HG02623 (cell line): ENCODE results near the gene SF3B3.
"Not testable (repeated sequence)": the region's sequence is repeated elsewhere in the genome, so short reads cannot be mapped to it uniquely, and the experiment has no call there.

ENCODE experiments used
- ATAC-seq: cut with Tn5 transposase; IDR thresholded peaks from one replicate; pipeline ENCODE4 v1.9.1; 2021; ENCODE audit warnings: moderate library complexity; ENCODE audit not compliant: unreplicated experiment

SF3B3 gene

DNA sequence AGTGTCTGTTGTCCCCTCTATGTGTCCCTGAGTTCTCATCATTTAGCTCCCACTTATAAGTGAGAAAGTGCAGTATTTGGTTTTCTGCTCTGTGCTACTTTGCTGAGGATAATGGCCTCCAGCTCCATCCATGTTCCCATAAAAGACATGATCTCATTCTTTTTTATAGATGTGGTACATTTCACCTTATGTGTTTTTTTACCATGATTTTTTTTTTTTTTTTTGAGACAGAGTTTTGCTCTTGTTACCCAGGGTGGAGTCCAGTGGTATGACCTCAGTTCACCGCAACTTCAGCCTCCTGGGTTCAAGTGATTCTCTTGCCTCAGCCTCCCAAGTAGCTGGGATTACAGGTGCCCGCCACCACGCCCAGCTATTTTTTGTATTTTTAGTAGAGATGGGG lies 65.8 kb downstream of the SF3B3 start:
- not testable (repeated sequence) for ATAC-seq

DNA sequence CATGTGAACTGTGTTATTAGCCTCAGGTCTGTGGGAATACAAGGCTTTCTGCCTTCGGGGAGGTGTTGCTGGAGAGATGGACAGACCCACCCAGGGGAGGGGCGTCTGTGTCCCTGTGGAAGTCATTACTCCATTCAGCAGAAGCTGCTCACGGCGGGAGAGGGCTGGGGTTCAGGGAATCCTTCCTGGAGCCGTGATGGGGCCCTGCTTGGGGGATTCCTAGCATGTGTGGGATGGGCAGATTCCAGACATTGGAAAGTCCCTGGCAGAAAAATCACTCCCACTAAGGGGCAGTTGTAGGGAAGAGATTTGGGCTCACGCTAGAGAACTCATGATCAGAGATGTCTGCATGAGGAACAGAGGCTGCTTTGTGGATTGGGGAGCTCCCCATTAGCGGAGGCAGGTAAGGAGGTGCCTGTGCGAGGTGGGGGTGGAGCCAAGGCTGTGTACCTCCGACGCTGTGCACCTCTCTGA lies 66.4 kb downstream of the SF3B3 start:
- ATAC-seq = no peak

DNA sequence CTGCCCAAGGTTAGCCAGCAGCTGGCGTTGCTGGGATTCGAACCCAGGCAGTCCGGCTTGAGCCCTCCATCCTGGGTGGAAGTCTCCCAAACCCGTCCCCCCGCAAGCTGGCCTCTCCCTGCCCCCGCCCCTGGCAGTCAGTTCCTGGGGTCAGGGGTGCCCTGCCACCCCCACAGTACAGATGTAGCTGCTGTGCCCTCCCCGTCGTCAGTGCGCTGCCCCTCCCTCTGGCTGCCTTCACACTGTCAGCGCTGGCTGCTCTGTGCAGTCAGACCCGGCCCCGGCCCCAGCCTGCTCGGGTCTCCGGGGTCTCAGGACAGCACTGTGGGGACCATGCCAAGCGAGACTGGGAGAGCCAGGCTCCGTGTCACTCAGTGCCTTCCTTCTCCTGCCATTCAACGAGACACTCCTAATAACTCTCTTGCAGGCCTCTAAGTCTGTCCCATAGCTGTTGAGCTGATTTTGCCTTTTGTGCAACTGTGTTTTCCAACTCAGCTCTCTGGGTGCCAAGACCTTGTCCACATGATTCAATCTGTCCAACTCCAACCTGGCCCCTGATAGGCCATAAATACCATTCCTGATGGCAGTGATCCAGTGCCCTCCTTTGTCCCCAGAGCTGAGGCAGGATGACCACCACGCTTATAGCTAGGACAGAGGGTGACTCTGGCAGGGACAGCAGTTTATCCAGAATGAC lies 67.3 kb downstream of the SF3B3 start:
- ATAC-seq = no peak

DNA sequence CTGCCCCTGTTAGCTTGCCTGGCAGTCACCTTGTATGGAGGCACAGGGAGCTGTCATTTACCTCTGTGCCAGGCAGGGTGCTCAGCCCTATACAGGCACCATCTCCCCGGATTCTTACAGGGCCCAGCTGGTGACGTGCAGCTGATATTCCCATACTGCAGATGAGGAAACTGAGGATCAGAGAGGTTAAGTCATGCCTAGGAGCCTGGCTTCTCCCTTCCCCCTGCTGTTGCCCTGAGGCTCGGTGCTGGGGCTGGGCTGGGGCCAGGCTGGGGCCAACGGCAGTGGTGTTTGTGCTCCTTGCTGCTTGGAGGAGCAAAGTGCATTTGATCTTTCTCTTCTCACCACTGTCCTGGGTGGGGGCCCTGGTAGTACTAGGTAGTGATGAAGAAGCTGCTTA lies 68.0 kb downstream of the SF3B3 start:
- ATAC-seq = no peak

DNA sequence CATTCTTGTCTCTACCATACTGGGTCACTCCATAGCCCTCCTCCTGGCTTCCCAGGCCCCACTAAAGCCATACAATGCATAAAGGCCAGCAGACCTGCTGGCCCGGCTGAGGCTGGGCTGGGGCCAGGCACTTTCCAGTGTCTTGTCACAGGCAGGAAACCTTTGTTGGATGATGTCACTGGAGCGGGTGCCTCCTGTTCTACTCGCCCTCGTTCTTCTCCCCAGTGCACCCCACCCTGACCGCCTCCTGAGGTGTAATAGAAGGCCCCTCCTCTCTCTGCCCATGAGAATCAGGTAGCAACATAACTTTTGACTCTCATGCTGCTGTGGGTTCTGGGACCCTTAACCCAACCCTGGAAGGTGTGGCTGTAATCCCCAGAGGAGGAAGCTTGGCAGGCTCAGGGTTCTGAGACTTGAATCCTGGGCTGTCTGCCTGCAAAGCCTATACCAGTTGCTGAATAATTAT lies 68.5 kb downstream of the SF3B3 start:
- no peak for ATAC-seq

DNA sequence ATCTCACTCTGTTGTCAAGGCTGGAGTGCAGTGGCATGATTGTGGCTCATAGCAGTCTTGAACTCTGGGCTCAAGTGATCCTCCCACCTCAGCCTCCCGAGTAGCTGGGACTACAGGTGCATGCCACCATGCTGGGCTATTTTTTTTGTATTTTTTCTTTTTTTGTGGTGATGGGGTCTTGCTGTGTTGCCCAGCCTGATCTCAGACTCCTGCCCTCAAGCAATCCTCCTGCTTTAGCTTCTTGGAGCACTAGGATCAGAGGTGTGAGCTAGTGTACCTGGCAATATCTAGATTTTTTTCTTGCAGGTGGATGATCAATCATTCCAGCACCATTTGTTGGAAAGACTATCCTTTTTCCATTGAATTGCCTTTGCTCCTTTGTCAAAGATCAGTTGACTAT lies 69.9 kb downstream of the SF3B3 start:
- no peak for ATAC-seq

DNA sequence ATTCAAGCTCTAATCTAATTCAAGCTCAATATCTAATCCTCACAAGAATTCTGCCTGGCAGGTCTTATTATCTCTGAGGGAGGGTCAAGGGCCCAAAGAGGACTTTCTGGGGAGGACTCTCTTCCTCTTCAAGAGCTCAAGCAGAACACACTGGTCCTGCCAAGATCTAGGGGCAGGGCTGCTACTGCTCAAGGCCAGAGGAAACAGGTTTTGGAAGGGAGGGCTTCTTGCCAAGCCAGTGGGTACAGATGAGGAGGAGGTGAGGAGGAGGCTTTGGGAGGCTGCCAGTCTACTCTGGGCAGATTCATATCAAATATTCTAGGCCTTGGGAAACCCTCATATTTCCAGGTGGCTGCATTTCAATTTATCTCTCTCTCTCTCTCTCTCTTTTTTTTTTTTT lies 71.0 kb downstream of the SF3B3 start:
- no peak for ATAC-seq

DNA sequence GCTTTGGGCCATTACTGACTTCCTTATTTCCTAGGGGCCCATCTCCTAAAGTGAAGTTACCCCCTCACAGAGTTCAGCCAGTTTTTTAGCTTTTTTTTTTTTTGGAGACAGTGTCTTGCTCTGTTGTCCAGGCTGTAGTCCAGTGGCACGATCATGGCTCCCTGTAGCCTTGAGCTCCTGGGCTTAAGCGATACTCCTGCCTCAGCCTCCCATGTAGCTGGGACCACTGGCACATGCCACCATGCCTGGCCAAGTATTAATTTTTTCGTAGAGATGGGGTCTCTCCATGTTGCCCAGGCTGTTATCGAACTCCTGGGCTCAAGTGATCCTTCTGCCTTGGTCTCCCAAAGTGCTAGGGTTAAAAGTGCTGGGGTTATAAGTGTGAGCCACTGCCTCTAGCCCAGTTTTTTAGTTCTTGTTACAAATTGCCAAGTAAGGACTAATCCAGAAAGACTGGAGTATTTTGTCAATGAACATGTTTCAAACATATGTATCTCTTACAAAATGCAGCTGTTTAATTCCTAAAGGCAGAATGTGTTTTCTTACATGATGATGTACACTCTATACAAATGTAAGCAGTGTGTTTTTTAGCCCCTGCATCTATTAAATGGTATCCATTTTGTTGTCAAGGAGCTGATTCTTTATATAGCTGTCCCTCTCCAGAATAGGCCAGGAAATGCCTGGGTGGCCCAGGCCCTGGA lies 73.7 kb downstream of the SF3B3 start:
- no peak for ATAC-seq

DNA sequence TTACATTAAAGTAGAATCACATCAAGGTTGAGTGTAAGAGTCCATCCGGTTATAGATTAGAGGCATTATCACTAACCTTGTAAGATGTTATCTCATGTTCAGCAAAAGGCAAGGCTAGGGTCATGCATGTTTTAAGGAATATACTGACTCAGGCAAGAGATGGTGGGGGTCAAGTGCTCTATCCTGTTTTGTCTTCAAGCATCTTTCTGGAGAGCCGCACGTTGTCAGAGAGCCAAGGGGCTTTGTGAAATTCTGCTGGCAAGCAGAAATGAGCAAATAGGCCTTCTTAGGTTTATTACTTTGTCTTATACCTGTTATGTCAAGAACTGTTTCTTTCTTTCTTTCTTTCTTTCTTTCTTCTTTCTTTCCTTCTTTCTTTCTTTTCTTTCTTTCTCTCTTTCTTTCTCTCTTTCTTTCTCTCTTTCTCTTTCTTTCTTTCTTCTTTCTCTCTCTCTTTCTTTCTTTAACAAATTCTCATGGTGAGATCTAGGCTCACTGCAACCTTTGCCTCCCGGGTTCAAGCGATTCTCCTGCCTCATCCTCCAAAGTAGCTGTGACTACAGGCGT lies 75.4 kb downstream of the SF3B3 start:
- ATAC-seq = no peak

DNA sequence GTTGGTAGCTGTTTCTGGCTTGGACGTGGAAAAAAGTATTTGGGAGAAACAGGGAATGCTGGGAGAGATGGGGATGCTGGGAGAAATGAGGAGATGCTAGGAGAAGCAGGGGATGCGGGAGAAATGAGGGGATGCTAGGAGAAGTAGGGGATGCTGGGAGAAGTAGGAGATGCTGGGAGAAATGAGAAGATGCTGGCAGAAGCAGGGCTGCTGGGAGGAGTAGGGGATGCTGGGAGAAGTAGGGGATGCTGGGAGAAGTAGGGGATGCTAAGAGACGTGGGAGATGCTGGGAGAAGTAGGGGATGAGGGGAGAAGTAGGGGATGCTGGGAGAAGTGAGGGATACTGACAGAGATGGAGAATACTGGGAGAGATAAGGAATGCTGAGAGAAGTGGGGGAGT lies 77.1 kb downstream of the SF3B3 start:
- no peak for ATAC-seq

DNA sequence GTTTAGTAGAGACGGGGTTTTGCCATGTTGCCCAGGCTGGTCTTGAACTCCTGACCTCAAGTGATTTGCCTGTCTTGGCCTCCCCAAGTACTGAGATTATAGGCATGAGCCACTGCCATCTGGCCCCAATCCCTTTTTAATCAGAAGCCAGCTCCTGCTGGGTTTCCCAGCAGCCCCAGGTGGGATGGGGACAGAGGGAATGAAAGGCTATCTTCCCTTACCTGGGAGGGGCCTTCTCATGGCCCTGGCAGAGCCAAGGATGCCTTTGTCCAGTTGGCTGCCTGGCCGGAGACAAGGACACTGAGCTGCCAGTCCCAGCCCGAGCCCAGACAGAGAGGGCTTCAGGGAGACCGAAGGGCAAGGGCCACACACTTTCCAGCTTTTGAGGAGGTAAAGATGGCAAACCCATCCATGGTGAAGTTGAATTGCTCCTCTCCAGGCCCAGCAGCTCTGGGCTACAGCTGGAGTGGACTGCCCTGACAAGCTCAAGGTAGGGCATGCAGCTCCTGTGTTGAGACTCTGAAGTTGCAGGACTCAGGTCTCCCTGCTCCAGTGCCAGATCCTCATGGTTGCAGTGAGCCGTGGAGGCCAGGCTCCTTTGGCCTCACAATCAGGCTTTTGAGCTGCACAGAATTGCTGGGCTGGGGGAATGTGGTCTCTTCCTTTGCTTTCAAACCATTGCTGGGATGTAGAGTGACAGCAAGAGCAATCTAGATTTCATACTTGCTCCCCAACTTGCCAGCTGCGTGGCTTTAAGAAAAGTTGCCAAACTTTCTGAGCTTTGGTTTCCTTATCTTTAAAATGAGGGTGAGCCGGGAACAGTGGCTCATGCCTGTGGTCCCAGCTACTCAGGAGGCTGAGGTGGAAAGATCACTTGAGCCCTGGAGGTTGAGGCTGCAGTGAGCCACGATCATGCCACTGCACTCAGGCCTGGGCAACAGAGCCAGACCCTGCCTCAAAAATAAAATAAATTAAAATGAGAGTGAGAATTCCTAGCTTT lies 78.3 kb downstream of the SF3B3 start:
- ATAC-seq = no peak

DNA sequence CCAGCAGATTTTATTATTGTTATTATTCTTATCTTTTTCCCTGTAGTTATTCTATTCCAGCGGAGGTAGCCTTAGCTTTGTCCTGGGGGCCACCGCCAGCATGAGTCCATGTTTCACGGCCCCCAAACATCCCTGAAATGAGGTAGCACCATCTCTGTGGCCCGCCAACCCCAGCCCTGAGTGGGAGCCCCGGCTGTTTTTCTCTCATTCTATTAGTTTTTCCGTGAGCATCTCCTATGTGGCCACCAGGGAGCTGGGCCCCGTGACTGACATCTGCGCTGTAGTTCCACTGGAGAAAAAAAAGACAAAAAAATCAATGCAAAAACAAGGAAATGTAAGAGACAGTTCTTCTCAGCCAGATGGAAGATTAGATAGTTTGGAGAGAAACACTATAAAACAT lies 79.2 kb downstream of the SF3B3 start:
- ATAC-seq = no peak

DNA sequence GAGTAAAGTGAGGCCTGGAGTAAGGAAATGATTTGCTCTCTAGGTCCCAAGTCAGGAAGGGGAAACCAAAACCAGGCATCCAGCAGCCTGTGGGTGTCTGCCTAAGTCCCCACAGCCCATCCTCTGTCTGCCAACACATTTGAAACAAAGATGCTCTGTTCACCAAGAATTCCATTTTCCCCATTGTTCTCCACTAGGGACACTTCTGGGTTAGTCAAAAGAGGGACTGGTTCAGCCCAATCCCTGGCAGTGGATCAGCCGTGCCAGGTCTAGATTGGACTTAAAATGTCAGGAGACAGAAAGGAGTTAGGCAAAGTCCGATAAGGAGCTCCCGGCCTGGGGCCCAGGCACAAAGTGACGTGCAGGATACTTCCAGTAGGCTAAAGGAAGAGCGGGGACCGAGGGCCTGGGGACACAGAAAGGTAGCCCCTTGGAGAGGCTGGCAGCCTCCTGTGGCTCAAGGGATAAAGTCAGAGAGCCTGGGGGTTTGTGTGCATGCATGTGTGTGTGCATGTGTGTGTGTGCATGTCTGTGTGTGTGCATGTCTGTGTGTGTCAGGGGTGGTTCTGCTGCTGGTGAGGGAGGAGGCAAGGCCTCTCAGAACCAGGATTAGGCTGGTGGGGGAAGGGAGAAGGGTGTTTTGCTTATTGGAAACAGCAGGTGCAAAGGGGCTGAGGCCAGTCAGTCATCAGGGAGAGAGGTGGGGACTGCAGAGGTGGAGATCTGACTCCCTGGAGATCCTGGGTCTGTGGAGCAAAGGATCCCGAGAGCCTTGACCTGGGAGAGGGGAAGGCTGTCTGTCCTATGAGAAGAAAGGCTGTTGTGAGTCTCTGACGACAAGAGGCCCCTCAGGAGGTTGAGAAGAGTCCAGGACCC lies 81.0 kb downstream of the SF3B3 start:
- no peak for ATAC-seq

DNA sequence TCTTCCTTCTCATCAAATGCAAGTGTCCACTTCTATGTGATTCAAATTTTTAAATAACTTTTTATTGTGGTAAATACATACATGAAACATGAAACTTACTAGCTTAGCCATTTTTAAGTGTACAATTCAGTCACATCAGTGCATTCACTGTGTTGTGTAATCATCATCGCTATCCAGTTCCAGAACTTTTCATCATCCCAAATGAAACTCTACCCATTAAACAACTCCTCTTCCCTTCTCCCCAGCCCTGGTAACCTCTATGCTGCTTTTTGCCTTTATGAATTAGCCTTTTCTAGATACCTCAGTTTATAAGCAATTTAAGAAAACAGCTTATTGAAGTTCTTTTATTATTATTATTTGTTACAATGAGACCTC lies 81.7 kb downstream of the SF3B3 start:
- ATAC-seq = no peak

DNA sequence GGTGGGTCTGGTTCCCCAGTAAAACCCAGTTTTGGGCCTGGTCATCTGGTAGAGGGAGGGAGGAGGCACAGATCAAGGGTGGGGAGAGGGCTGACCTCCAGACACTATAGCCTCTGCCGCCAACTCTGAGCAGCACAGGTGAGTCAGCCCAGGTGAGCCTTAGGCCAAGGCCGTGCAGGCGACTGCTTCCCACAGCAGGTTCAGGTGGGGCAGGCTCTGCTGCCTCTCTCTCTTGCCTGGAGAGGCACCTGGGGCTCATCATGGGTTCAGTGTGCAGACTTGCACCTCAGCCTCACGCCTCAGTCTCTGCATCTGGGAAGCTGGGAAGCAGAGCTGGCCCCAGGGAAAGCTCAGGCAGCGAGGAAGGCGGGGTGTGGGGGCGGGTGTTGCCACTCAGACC lies 84.9 kb downstream of the SF3B3 start:
- ATAC-seq = no peak

DNA sequence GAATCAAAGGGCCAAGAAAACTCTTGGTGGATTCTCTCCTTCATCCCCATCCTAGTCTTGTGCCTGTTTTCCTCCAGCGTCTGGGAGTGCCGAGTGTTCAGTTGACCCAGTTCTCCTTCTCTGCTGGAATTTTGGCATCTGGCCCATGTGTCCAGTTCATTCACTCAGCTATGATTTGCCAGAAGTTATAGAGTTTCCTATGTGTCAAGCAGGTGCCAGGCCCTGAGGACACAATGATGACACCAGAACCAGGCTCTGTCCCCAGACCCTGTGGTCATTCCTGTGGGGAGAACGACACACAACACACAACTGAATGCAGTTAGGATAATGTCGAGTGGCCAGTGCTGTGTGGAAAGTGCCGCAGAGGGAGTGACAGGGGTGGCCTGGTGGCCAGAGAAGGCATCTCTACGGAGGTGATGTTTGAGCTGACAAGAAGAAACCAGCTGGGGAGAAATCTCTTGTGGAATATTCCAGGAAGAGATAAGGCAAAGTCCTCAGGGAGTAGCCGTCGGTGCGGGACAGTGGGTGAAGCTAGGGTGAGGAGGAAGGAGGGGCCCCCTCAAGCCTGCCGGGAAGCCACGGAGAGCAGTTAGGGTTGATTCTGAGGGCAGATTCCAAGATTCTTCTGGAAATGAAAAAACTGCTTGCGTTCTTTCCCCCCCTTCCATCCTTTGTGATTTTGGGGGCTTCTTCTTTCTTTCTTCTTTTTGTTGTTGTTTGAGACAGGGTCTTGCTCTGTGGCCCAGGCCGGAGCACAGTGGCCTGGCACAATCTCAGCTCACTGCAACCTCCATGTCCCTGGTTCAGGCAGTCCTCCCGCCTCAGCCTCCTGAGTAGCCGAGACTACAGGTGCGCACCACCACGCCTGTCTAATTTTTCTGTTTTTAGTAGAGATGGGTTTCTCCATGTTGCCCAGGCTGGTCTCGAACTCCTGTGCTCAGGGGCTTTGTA lies 86.9 kb downstream of the SF3B3 start:
- no peak for ATAC-seq

DNA sequence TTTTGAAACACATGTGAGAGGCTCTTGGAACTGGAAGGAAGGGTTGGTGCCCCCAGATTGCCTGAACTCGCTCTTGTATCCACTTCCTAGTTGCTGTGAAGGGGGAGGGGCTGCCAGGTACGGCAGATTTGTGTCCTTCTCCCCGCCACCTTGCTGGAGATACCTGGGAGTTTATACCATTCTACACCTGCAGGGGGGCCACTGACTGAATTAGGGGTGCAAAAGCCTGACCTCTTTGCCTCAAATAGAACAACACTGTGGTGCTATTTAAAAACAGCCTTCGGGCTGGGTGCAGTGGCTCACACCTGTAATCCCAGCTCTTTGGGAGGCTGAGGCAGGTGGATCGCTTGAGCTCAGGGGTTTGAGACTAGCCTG lies 87.6 kb downstream of the SF3B3 start:
- no peak for ATAC-seq

DNA sequence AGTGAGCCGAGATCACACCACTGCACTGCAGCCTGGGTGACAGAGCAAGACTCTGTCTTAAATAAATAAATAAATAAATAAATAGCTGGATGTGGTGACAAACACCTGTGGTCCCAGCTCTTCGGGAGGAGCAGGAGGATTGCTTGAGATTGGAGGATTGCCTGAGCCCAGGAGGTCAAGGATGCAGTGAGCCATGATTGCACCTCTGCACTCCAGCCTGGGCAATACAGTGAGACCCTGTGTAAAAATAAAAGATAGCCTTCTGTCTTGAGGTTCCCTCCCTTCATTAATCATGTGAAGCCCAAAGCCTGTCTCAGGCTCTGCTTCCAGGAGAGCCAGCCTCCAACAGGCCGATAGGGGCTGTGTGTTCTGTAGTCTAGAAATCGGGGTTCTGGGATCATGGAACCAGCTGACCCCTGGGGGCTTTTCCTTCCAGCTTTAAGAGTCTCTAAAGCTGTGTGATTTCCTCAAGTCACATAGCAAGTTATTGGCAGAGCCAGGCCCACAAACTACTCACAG lies 88.2 kb downstream of the SF3B3 start:
- ATAC-seq = no peak

DNA sequence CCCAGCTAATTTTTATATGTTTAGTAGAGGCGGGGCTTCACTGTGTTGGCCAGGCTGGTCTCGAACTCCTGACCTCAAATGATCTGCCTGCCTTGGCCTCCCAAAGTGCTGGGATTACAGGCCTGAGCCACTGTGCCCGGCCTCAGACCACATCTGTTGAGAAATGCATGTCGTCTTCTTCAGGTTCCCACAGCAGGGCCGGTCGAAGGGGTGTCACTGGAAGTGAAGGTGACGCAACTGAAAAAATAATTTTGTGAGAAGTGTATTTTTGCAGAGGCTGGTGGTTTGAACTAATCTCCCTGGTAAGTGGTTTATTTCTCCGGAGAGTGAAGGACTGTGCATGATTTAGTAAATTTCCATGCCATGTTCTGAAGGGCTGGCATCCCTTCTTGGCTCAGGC lies 89.3 kb downstream of the SF3B3 start:
- no peak for ATAC-seq
